GM19372 (cell line): ENCODE data around the gene KRT6C.
"Not testable (repeated sequence)": the region's sequence is repeated elsewhere in the genome, so short reads cannot be mapped to it uniquely, and the experiment has no call there.

Experiments
- ATAC-seq: cut with Tn5 transposase; IDR thresholded peaks from one replicate; pipeline ENCODE4 v1.9.1; 2021; ENCODE audit warnings: mild to moderate bottlenecking, low read depth, moderate library complexity; ENCODE audit not compliant: unreplicated experiment

Gene KRT6C

DNA sequence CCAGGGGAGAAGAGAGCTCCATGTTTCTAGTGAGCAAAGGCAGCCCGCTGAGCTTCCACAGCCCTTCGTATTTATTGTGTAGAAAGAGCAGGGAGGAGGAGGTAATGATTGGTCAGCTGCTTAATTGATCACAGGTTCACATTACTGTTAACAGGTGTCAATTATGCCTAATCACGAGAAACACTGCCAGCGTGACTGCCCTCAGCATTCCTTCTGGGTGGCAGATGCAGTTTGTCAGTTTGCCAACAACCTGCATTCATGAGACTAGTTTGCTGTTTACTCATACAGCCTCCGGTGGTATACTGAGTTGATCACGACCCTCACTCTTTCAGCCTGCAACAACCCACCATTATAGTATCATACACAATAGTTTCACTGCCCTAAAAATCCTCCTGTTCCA is 27.0 kb upstream of the KRT6C start:
- not testable (repeated sequence) for ATAC-seq

DNA sequence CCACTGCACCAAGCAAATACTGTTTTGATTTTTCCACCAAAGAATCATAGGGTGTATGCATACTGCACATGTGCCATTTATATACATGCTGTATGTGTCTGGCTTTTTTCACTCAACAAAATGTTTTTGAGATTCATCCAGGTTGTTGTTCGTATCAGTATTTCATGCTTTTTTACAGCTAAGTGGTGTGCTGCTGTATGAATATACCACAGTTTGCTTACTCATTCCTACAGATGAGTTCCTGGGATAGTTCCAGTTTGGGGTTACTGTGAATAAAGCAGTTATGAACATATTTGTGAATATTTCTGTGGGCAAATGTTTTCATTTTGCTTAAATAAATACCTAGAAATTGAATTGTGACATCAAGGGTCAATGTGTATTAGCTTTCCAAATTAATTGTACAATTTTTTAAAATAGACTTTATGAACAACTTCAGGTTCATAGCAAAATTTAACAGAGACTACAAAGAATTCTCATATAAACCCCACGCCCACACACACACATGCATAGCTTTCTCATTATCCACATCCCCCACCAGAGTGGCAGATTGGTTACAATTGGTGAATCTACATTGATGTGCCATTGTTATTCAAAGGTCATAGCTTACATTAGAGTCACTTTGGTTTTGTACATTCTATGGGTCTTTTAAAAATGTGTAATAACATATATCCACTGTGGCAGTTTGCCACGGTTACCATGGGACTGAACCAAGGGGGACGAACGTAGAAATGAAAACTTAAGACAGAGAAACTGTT is 26.4 kb upstream of the KRT6C start:
- ATAC-seq = no peak

DNA sequence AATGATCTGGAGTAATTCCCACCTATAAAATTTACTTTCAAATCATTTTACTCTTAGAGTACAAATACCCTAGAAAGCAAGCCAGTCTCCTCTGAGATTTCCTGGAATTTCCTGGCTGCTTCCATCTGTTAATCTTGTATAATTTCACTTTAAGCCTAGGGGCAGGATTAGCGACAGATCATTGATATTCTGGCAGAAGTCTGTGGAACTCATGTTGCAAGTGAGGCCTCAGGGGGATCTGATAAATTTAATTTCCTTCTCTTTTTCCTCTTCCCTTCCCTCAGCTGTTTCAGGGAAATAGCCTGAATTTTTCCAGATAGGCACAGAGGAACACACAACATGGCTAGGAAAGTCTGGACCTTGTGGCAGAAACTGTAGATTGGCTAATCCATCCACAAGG is 25.3 kb upstream of the KRT6C start:
- ATAC-seq = no peak

DNA sequence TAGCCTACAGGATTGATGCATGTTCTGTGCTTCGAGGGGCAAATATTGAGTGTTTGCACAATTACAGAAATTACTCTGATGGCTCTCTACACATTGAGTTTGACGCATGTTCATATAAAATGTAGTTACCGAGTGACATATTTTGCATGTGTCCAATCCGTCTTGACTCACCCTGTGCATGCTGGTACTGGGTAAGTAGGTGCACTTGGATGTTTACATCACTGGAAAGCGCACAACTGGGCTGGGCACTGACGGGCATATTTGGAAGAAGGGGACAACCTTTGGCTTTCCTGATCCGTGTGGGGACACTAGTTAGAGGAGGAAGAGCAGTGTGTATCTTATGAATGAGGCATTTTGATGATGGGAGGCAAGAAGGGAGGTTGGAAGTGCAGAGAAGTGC is 24.4 kb upstream of the KRT6C start:
- ATAC-seq = no peak

DNA sequence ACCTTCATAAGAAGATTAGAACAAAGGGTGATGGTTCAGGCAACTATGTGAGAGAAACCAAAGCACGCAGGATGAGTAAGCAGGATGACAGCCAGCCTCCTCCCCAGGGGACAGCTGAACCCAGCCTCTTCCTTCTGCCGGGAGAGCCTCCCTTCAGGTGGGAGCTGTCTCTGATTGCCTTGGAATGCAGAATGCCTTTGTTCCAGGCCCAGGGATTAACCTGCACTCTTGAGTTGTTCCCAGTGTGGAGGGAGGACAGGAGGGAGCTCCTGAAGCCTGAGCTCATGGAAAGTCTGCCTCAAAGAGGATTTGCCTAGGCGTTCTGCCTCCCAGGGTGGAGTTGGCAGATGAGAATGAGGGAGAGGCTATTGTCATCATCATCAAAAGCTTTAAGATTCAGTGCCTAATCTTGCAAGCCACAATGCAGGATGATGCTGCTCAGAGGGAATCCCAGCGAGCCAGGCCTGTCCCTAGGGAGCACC is 23.0 kb upstream of the KRT6C start:
- no peak for ATAC-seq

DNA sequence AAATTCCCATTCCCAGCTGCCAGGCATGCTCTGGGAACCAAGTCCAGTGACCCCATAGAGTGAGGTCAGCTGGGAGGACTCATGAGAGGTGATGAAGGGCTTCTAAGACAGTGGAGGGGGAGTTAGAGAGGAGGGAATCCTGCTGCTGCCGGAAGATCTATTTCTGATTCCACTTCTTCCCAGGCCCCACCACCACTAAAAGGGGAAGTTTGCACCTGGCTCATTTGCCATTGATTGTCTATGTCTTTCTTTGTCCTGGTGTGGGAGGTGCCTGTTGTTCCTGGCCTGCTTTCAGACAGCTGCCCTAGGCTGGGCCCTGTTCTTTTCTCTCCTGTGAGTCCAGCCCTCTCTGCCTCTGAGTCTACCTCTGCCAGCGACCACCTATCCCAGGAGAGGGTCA is 22.4 kb upstream of the KRT6C start:
- no peak for ATAC-seq

DNA sequence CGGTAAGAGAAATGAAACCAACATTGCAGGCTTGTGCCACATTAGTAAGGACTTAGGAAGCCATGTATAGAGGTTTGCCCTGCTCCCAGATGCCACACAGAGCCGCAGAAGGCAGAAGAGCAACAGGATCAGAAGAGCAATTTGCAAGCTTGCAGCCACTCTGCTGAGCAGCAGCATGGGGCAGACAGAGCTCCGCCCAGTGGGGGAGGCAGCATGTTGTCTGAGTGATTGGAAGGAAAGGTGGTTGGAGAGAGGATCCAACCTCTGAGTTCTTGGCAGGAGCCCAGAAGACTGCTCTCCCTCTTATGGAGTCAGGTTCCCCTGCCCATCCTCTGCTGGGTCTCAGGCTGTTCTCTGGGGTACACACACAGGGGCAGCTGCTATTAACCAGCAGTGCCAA is 21.8 kb upstream of the KRT6C start:
- ATAC-seq = no peak

DNA sequence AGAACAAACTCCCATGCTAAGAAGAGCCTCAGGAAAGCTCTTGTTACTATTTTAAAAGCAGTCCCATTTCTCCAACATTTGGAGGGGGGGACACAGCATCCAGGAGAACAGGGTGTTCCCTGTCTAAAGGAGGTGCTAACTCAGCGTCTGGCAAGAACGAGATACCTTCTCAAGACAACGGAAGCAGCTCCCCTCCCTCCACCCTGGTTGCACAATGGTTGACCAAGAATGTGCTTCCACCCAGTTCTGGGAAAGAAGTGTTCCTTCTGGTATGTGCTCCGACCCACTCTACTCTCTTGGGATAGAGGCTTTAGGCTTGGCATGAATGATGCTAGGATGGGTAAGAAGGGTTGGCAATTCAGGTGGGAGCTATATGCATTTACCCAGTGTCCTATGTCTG is 20.9 kb upstream of the KRT6C start:
- no peak for ATAC-seq

DNA sequence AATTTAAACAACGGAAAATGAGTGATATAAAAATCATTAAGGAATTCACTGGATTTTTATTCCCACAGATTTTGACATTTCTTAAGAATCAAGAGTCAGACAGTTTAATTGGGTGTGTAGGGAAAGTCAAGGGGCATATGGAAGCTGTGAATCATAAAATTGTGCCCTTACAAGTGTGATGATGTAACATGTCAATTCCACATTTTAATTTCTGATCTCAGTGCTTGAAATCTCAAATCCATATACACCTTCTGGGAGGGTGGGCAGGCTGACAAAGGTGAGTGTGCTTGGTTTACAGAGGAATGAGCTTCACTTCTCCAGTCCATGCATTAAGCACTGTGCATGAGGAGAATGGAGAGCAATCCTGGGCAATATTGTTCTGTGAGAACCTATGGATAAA is 20.5 kb upstream of the KRT6C start:
- ATAC-seq = no peak

DNA sequence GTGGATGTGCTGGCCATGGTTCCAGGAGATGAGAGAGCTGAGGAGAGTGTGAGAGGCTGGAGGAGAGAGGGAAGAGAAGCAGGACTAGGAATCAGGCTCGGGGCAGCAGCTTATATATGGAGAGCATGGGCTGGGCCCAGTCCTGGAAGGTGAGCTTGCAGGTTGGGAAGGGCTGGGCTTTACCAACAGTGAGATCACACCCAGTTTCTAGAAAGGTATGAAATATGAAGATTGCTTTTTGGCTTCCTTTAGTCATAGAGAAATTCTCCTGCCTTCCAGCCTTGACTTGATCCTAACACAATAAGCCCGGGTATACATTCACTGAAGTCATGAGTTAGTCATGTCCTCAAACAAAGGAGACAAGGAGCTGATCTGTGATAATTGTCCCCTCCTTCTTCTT is 19.6 kb upstream of the KRT6C start, which contains the start of gene KRT6A:
Gene KRT6A, minus strand, starts transcription at position 86 of the 400 bp plus-strand sequence. Its CDS starts 69 bp downstream, at position 17.
- no peak for ATAC-seq

DNA sequence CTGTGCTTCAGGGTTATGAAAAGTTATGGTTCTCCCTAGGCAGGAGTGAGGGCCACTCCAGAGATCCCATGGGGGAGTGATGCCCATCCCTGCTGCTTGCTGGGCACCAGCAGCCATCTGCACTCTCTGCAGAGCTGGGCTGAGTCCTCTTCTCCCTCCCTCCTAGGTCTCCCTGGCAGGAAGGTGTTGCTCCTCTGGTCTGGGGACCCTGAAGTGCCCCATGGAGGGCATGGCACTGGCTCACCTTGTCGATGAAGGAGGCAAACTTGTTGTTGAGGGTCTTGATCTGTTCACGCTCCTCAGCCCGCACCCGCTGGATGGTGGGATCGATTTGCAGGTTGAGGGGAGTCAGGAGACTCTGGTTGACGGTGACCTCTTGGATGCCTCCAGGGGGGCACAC is 18.8 kb upstream of the KRT6C start:
- not testable (repeated sequence) for ATAC-seq

DNA sequence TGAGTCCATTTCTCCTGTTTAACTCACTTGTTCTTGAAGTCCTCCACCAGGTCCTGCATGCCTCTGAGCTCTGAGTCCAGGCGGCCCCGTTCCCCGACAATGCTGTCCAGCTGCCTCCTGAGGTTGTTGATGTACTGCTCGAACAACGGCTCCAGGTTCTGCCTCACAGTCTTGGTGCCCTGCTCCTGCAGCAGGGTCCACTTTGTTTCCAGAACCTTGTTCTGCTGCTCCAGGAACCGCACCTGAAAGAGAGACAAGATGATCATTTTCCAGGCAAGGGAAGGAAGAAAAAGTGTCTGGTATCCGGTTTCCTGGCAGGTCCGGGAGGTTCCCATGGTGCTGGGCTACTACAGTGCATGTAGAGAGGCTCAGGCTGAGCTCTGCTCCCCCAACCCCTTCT is 17.9 kb upstream of the KRT6C start:
- not testable (repeated sequence) for ATAC-seq

DNA sequence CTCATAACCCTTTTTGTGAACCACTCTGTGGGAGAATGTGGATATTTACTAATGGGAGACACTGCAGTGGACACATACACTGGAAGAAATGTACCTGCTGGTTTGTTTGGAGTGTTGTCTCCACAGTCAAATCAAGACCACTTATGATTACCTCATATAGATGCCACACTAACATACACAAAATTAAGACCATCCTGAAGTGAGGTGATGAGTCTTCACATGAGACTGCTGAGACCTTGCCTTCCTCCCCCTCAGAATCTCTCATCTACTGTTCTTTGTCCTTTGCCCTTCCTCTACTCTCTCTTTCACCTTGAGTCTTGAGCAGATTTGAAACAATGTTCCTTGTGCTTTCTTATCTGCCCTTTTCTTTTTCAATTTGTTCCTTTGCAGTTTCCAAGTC is 15.1 kb upstream of the KRT6C start:
- no peak for ATAC-seq

DNA sequence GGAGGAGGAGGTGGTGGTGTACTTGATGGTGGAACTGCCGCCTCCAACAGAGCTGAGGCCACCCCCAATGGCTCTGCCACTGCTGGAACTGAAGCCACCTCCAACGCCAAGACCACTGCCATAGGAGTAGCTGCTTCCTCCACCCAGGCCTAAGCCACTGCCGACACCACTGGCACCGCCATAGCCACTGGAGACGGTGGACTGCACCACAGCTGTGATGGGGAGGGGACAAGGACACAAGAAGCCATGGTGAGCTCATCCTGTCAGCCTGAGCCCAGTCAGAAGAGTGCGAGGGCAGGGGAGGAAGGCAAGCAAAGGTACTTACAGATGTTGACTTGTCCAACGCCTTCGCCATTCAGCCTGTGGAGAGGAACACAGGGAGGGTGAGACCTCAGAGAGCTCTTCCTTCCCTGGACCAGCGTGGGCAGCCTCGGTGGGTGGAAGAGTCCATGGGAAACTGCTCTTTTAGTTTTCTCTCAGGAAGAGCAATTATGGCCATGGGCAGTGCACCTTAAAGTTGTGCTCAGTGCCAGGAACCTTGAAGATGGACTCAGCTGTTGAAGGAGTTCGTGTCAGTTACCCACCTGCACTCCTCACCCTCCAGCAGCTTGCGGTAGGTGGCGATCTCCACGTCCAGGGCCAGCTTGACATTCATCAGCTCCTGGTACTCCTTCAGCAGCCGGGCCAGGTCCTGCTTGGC is 14.3 kb upstream of the KRT6C start:
- not testable (repeated sequence) for ATAC-seq

DNA sequence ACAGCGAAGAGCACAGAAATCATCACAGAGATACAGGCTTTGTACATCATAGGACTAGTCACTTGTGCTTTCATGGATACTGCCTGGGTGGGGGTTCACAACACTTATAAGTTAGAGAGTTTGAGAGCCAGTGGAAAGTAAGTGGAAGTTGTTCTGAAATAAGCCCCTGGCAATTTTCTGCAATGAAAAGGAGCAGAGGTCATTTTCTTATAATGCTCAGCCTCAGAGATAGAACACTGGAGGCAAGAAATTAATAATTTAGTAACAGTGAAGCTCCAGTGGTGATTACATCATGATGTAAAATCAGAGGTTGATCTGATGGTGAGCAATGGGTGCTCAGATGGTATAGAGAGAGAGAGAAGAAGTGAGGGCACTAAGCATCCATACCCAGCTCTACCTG is 13.6 kb upstream of the KRT6C start:
- no peak for ATAC-seq

DNA sequence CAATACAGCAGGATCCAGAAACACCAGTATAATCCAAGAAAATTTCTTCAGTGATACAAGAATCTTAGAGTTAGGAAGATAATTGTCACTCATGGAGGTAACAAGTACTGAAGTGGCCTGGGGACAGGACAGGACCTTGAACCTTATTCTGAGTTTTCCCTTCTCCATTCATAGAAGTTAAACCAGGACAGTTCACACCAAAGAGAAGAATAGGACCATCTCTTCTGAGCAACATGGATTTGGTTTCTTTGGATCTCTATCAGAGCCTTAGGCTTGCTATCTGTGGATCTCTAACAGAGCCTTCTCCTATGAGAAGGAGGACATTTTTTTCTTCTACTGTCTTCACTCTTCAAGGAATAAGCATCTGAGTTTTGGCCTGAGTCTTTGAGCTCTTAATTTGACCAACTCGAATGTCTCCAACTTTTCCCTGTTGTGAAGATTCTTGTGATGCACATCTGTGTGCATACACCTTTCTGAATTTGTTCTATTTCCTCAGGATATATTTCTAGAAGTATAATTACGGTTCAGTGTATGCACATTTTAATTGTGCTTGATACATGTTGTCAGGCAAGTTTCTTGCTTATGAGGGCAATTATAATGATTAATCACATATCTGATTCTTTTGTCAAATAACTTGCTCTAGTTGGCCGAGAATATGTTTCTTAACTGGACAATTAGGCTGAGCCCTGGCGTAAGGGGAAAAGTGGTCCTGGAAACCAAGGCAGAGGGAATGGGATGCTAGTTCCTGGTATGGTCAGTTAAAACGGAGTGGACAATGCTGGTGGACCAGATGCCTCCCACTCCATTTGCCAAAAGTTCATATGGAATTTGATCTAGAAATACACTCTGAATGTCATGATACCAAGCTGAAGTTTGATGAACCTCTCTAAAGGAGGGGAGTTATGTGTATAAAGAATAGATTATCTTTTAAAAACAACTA is 12.8 kb upstream of the KRT6C start:
- no peak for ATAC-seq

DNA sequence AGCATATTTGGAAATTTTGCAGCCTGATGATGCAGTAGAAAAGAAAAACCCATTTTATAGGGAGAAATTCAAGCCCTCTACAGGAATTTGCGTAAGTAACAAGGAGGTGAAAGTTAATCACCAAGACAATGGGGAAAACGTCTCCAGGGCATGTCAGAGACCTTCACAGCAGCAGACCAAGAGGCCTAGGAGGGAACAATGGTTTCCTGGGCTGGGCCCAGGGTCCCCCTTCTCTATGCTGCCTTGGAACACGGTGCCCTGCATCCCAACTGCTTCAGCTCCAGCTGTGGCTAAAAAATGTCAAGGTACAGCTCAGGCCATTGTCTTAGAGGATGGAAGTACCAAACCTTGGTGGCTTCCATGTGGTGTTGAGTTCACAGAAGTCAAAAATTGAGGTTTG is 6.5 kb upstream of the KRT6C start:
- ATAC-seq = no peak

DNA sequence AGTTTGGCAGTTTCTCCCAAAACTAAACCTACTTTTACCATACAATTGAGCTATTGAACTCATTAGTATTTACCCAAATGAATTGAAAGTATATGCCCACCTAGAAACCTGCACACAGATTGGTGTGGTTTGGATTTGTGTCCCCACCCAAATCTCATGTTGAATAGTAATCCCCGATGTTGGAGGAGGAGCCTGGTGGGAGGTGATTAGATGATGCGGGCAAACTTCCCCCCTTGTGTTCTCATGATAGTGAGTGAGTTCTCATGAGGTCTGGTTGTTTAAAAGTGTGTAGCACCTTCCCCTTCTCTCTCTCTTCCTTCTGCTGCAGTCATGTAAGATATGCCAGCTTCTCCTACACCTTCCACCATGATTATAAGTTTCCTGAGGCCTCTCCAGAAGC is 4.0 kb upstream of the KRT6C start:
- no peak for ATAC-seq

DNA sequence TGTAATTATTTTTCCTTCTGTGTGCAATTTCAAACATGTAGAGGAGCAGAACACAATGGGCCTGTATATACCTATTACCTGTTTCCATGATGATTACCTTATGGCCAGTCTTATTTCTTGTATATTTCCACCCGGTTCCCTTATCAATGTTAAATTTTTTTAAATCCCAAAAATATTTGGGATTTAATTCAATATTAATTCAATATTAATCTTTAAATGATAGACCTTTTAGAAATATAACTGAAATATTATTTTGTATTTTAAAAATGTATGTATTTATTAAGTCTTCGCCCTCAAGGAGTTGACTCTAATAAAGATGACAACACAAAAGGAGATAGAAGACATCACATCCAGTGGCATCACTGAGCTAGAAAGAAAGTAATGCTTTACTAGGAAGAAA is 607 bp upstream of the KRT6C start:
- ATAC-seq = no peak

DNA sequence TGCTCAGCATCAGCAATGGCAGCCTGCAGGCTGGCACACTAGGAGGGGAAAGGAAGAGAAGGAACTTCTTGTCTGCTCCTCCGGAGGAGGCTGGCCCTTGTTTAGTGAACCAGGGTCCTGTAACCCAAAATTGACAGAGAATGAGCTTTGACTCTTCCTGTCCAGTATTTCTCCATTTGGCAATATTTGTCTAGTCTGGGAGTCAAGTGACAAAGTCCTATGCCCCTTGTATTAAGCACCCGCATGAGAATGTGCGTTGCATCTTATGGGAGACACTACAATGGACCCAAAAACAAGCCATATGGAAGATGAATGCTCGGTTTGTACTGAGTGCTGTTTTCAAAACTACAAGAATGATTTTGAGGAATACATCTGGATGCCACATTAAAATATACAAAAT is 3.8 kb downstream of the KRT6C start:
- no peak for ATAC-seq

DNA sequence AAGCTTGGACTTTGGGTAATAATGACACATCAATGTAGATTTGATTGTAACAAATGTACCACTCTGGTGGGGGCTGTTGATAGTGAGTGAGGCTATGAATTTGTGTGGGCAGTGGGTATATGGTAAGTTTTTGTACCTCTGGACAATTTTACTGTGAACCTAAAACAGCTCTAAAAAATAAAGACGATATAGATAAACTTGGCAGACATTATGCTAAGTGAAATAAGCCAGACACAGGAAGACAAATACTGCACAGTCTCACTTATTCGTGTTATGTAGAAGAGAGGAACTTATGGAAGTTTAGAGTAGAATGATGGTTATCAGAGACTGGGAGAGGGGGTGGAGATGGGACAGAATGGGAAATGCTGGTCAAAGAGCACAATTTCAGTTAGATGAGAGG is 8.7 kb downstream of the KRT6C start:
- ATAC-seq = no peak
